DOHH2 (cell line): ENCODE results near the gene SCARB2.

Experiments used
- H3F3A ChIP-seq: fragments of 200-600 bp; sonication (generic), shearing (Covaris generic); 2 replicates; pipeline ENCODE4 v1.6.0; 2016; ENCODE audit warnings: antibody characterized with exemption, mild to moderate bottlenecking; ENCODE audit not compliant: control insufficient read depth, insufficient read depth
- H3K27ac ChIP-seq: fragments of 200-600 bp; sonication (generic); 2 replicates; pipeline ENCODE4 v1.5.1; 2014; ENCODE audit warnings: low read depth, mild to moderate bottlenecking, low read length, moderate library complexity
- H3K27me3 ChIP-seq: fragments of 200-600 bp; sonication (generic); 2 replicates; pipeline ENCODE4 v1.6.1; 2014; ENCODE audit warnings: mild to moderate bottlenecking, low read length, mixed read lengths; ENCODE audit not compliant: control insufficient read depth
- H3K36me3 ChIP-seq: fragments of 200-600 bp; sonication (generic); 2 replicates; pipeline ENCODE4 v1.6.1; 2014; ENCODE audit warnings: mild to moderate bottlenecking, low read length, moderate library complexity, mixed read lengths; ENCODE audit not compliant: control insufficient read depth
- H3K4me1 ChIP-seq: fragments of 200-600 bp; sonication (generic); 2 replicates; pipeline ENCODE4 v1.6.1; 2014; ENCODE audit warnings: mild to moderate bottlenecking, low read length, mixed read lengths; ENCODE audit not compliant: control insufficient read depth
- H3K4me2 ChIP-seq: fragments of 200-600 bp; sonication (generic); 2 replicates; pipeline ENCODE4 v1.6.0; 2014; ENCODE audit warnings: mild to moderate bottlenecking, low read length, moderate library complexity
- H3K4me3 ChIP-seq: fragments of 200-600 bp; sonication (generic); 2 replicates; pipeline ENCODE4 v1.5.1; 2014; ENCODE audit warnings: mild to moderate bottlenecking, low read length, mixed read lengths
- H3K79me2 ChIP-seq: fragments of 200-600 bp; sonication (generic); 2 replicates; pipeline ENCODE4 v1.6.1; 2014; ENCODE audit warnings: mild to moderate bottlenecking, low read length, mixed read lengths; ENCODE audit not compliant: control insufficient read depth
- H3K9me2 ChIP-seq: fragments of 200-600 bp; sonication (generic); replicated peaks from 2 replicates; pipeline ENCODE4 v1.6.1; 2014; ENCODE audit warnings: mild to moderate bottlenecking, low read length, mixed read lengths; ENCODE audit not compliant: control insufficient read depth
- H3K9me3 ChIP-seq: fragments of 200-600 bp; sonication (generic); 2 replicates; pipeline ENCODE4 v1.6.1; 2014; ENCODE audit warnings: antibody characterized with exemption, low read length, mixed read lengths; ENCODE audit not compliant: control insufficient read depth, insufficient read depth
- H4K20me1 ChIP-seq: fragments of 200-600 bp; sonication (generic); 2 replicates; pipeline ENCODE4 v1.6.0; 2014; ENCODE audit warnings: low read depth, mild to moderate bottlenecking, antibody characterized with exemption, low read length, moderate library complexity; ENCODE audit not compliant: control insufficient read depth, insufficient read depth
- CTCF ChIP-seq: fragments of 200-600 bp; sonication (generic); IDR thresholded peaks from one replicate; pipeline ENCODE4 v1.5.1; 2014; ENCODE audit warnings: antibody characterized with exemption, mild to moderate bottlenecking, low read depth, low read length; ENCODE audit not compliant: poor library complexity, severe bottlenecking
- EZH2phosphoT487 ChIP-seq: fragments of 200-600 bp; sonication (generic); IDR thresholded peaks from 2 replicates; pipeline ENCODE4 v1.6.1; 2017; ENCODE audit warnings: borderline replicate concordance, mild to moderate bottlenecking, antibody characterized with exemption, low read length, moderate library complexity, mixed read lengths

The SCARB2 gene

DNA sequence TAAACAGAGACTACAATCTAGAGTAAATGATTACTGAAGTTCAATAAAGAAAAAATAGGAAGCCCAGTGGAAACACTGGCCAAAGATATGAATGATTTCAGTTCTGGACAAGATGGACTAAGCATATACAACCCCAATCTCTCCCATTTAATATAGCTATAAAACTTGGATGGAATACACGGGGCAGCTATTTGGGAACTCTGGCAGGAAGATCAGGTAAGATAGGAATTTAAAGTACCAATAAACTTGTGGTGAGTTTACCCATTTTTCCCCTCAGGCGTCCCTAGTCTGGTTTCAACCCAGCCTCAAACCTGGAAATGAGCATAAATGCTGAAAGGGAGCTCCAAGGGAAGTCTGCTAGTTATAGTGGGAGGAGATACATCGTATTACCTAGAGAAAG is 85.9 kb downstream of the SCARB2 start:
- Histone ChIP-seq H3K79me2 (peaks cover 4% of the 10 kb centered on the region; the same call in 1 of the 2 replicates), H3F3A (peaks cover 2% of the 10 kb centered on the region; the same call in 1 of the 2 replicates), H3K9me3 (no peaks in the 10 kb centered on the region), H3K27me3 (no peaks in the 10 kb centered on the region), H3K4me1 (no peaks in the 10 kb centered on the region), H3K27ac (no peak overlapping the region), H3K4me2 (no peak overlapping the region), H3K9me2 (no peaks in the 10 kb centered on the region), H3K36me3 (peaks cover 65% of the 10 kb centered on the region), H4K20me1 (no peaks in the 10 kb centered on the region), H3K4me3 (no peak overlapping the region)
- TF ChIP-seq EZH2phosphoT487 (no peak), CTCF (no peak)

DNA sequence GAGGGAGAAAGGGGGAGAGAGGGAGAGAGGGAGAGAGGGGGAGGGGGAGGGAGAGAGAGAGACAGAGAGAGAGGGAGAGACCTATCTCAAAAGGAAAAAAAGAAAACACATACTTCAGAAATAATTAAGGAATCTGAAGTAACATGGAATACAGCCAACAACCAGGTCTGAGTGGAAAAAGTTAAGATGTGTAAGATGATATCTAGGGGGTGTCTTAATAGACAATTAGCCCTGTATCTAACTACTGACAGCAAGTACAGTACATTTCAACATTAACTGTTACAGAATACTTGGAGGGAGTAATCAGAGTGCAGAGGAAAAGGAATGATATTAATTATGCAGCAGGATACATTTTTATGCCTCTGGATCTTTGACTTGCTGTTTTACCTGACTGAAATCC is 87.8 kb downstream of the SCARB2 start:
- Histone ChIP-seq H3F3A (no peaks in the 10 kb centered on the region), H3K4me3 (no peak overlapping the region), H3K9me2 (no peaks in the 10 kb centered on the region), H3K9me3 (no peaks in the 10 kb centered on the region), H3K36me3 (peaks cover 69% of the 10 kb centered on the region), H3K27me3 (no peaks in the 10 kb centered on the region), H3K79me2 (peaks cover 4% of the 10 kb centered on the region; the same call in 1 of the 2 replicates), H3K4me2 (no peak overlapping the region), H3K4me1 (no peaks in the 10 kb centered on the region), H3K27ac (no peak overlapping the region), H4K20me1 (no peaks in the 10 kb centered on the region)
- TF ChIP-seq CTCF: no peak
- TF ChIP-seq EZH2phosphoT487: no peak

- no peaks in the 10 kb centered on the region for H3K9me3 ChIP-seq
- H3K79me2 ChIP-seq: no peaks in the 10 kb centered on the region
- no peak overlapping the region for H3K4me3 ChIP-seq
- no peak overlapping the region for H3K4me2 ChIP-seq
- H3F3A ChIP-seq: no peaks in the 10 kb centered on the region
- peaks cover 84% of the 10 kb centered on the region for H3K36me3 ChIP-seq
- H3K27me3 ChIP-seq: no peaks in the 10 kb centered on the region
- H4K20me1 ChIP-seq: no peaks in the 10 kb centered on the region
- no peak overlapping the region for H3K27ac ChIP-seq
- no peaks in the 10 kb centered on the region for H3K4me1 ChIP-seq
- H3K9me2 ChIP-seq: no peaks in the 10 kb centered on the region
- TF ChIP-seq CTCF: no peak
- no peak for TF ChIP-seq EZH2phosphoT487
Measured at GRCh38 chr4:76120199-76120598, 93.4 kb downstream of the SCARB2 start.
